ENCODE data around the gene APOL4.
"Not testable (repeated sequence)": the region's sequence is repeated elsewhere in the genome, so short reads cannot be mapped to it uniquely, and the experiment has no call there.

Gene APOL4

GRCh38 chr22:36201630-36202319 lies at the start of gene APOL4:
Gene APOL4 (minus strand): TSS chr22:36201809. CDS start chr22:36201734, 75 bp downstream.
- DNase-seq, result no peak

- DNase-seq, result not testable (repeated sequence)
Measured at GRCh38 chr22:36250292-36250960, 48.8 kb upstream of the APOL4 start.

GRCh38 chr22:36249160-36249559 lies 47.6 kb upstream of the APOL4 start:
- no peak for DNase-seq

- DNase-seq, result no peak
Measured at GRCh38 chr22:36247955-36248354, 46.3 kb upstream of the APOL4 start.

GRCh38 chr22:36246718-36247117 lies 45.1 kb upstream of the APOL4 start:
- no peak for DNase-seq

- DNase-seq, result no peak
Measured at GRCh38 chr22:36245805-36246356, 44.3 kb upstream of the APOL4 start.

GRCh38 chr22:36244522-36245391 lies 43.1 kb upstream of the APOL4 start:
- no peak for DNase-seq

- DNase-seq, result no peak
Measured at GRCh38 chr22:36243986-36244385, 42.4 kb upstream of the APOL4 start.

GRCh38 chr22:36239401-36240171 lies 38.0 kb upstream of the APOL4 start, which contains the start of gene APOL2:
Gene APOL2 (minus strand): TSS chr22:36239527. CDS start chr22:36233162, 6,365 bp downstream.
- DNase-seq, result peak; percentile 57

GRCh38 chr22:36239150-36239400 lies 37.5 kb upstream of the APOL4 start:
- DNase-seq, result no peak

- DNase-seq, result no peak
Measured at GRCh38 chr22:36238373-36239149, 37.0 kb upstream of the APOL4 start.

GRCh38 chr22:36237462-36238372 lies 36.1 kb upstream of the APOL4 start:
- no peak for DNase-seq

- DNase-seq, result no peak
Measured at GRCh38 chr22:36236388-36237319, 35.0 kb upstream of the APOL4 start.

GRCh38 chr22:36235585-36235984 lies 34.0 kb upstream of the APOL4 start:
- no peak for DNase-seq

GRCh38 chr22:36234919-36235318 lies 33.3 kb upstream of the APOL4 start:
- no peak for DNase-seq

- no peak for DNase-seq
Measured at GRCh38 chr22:36234213-36234612, 32.6 kb upstream of the APOL4 start.

GRCh38 chr22:36233796-36234195 lies 32.2 kb upstream of the APOL4 start:
- DNase-seq, result no peak

GRCh38 chr22:36232715-36233401 lies 31.2 kb upstream of the APOL4 start:
- DNase-seq, result no peak

GRCh38 chr22:36231051-36231450 lies 29.4 kb upstream of the APOL4 start:
- not testable (repeated sequence) for DNase-seq

All from NCI-H1417 treated with DMSO at 0.1 percent for 48 hours (cell line).